ENCODE measurements around the gene AKR1A1.

DNA sequence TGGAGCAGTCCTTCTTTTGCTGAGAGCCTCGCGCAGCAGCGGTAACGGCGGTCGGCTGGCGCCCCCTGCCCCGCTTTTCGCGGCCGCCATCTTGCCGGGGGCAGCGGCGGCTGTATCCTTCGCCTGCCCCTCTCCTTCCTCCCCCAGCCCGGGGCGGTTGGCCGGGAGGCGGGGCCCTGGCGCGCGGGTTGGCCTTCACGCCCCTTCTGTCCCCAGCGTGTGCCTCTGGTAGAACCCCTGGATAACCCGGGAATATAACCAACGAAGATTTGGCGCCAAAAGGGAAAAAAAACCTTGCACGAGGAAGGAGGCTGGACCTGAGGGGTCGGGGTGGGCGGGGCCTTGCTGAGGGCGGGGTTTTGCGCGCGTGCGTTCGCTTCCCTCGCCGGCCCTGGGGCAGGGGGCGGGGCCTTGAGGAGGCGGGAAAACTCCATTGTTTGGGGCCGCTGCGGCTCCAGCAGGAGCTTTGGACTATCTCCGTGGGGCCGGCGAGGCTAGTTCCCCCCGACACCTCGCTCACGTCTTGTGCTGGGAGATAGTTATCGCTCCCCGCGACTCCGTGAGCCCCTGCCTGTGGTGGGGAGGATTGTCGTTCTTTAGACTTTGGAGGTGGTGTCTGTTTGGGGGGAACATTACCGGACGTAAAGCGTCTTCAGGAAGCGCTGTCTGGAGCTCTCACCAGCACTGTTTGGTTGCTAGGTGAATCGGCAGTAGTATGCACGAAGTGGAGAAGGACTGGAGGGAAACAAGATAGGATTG is 33.9 kb downstream of the AKR1A1 start:
- TF ChIP-seq POLR2A (IDR thresholded peaks at IDR 0.05), result no peak
- TF ChIP-seq, protein P1, sequence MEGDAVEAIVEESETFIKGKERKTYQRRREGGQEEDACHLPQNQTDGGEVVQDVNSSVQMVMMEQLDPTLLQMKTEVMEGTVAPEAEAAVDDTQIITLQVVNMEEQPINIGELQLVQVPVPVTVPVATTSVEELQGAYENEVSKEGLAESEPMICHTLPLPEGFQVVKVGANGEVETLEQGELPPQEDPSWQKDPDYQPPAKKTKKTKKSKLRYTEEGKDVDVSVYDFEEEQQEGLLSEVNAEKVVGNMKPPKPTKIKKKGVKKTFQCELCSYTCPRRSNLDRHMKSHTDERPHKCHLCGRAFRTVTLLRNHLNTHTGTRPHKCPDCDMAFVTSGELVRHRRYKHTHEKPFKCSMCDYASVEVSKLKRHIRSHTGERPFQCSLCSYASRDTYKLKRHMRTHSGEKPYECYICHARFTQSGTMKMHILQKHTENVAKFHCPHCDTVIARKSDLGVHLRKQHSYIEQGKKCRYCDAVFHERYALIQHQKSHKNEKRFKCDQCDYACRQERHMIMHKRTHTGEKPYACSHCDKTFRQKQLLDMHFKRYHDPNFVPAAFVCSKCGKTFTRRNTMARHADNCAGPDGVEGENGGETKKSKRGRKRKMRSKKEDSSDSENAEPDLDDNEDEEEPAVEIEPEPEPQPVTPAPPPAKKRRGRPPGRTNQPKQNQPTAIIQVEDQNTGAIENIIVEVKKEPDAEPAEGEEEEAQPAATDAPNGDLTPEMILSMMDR (IDR thresholded peaks at IDR 0.05), result peak in 1 of 6 experiments; percentile 2
